Peyer's patch (tissue), 4 donors: ENCODE data around the gene KPNA4.

Source experiments
- CTCF ChIP-seq, 6 experiments: fragments of 450-650 bp in 4 of 6; fragments of 200-600 bp in 2 of 6; sonication (generic) in 1 of 6; IDR thresholded peaks; one replicate each; pipeline ENCODE4 v1.5.1; 2017 to 2019; ENCODE audit warnings: antibody characterized with exemption in 6 of 6, mild to moderate bottlenecking in 3 of 6, moderate library complexity in 1 of 6
- POLR2A ChIP-seq, 2 donors: fragments of 450-650 bp; IDR thresholded peaks; one replicate each; pipeline ENCODE4 v1.5.1; 2017; ENCODE audit warnings: antibody characterized with exemption in 2 of 2, mild to moderate bottlenecking in 2 of 2, moderate library complexity in 2 of 2

GRCh38 chr3:160473978-160474377 lies 91.4 kb downstream of the KPNA4 start:
- no peak for TF ChIP-seq CTCF (IDR thresholded peaks at IDR 0.05)
- no peak for TF ChIP-seq POLR2A (IDR thresholded peaks at IDR 0.05)
